ENCODE measurements around the gene PRR15L.
"Not testable (repeated sequence)": the region's sequence is repeated elsewhere in the genome, so short reads cannot be mapped to it uniquely, and the experiment has no call there.

PRR15L gene

DNA sequence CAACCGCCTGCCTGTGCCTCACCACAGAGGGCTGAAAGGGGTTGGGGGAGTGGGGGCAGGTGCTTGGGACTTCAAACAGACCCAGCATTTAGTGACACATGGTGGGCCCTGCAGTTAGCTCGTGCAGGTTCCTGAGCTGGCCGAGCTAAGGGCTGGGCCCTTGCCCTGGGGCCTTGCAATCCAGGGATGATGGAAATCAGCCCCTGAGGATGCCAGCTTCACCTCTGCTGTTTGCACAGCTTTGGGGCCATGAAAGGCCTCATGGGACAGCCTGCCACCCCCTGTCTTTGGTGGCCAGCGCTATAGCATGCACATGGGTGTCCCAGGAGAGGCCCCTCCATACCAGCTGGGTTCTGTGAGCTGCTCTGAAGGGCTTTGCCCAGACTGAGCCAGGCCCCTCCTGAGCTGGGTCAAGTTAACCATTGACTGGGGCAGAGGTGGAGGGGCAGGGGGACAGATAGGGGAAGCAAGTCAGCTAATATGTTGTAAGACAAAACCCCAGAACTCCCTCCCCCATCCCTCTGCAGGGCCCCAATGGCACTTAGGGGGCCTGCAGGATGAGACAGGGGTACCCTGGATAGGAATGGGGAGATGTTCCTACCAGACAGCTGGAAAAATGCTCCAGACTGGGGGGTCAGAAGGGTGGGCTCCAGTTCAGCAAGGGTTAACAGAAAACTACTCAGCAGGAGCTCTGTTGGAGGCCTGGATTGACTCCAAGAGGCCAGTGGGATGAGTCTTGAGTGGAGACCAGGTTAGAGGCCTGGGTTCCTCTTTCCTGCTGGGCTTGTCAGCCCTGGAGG is 692 bp downstream of the PRR15L start:
- no peak for DNase-seq

DNA sequence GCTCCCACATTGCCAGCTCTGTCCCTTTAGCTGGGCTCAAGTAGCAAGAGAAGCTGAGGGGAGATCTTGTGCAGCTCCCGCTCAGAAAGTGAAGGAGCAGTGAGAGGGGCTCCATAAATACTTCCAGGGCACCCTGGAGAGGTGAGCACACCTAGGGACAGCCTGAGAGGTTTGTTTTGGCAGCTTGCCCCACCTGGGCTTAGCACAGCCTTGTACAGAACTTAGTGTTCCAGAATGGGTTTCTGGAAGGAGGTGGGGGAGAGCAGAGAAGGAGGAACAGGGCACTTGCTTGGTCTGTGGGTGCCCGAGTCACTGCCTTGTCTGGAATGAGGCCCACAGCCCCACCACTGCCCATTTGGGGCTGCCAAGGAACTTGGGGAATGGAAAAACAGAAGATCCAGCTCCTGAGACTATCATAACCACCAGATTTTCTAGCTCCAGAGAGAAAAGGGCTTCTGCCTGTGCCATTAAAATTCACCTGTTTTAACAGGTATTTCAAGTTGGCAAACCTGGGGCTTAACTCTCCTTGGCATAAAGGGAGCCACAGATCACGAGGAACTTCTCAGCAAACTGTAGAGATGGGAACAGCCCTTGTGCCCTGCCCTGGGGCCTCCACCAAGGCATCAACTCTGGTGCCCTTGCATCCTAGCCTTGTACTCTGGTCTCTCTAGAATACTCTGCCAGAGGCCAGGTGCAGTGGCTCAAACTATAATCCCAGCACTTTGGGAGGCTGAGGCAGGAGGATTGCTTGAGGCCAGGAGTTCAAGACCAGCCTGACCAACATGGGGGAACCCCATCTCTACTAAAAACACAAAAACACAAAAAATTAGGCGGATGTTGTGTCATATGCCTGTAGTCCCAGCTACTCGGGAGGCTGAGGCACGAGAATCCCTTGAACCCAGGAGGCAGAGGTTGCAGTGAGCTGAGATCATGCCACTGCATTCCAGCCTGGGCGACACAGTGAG is 1.9 kb downstream of the PRR15L start:
- DNase-seq: no peak

DNA sequence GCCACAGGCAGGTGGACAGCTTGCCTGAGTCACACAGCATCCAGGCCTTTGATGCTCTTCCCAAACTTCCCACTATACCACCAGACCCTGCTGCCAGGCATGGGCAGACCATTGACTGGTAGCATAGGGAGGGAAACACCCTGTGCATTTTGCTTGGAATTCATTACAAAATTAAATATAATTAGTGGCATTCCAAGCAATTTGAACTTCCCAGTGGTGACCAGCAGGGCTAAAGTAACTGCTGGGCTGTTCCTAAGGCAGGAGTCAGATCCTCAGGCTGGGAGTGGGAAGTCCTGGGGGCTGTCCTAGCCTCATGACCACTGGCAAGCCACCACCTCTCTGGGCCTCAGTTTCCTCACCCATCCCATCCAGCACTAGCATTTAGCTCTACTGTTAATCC is 3.8 kb downstream of the PRR15L start:
- DNase-seq: no peak

DNA sequence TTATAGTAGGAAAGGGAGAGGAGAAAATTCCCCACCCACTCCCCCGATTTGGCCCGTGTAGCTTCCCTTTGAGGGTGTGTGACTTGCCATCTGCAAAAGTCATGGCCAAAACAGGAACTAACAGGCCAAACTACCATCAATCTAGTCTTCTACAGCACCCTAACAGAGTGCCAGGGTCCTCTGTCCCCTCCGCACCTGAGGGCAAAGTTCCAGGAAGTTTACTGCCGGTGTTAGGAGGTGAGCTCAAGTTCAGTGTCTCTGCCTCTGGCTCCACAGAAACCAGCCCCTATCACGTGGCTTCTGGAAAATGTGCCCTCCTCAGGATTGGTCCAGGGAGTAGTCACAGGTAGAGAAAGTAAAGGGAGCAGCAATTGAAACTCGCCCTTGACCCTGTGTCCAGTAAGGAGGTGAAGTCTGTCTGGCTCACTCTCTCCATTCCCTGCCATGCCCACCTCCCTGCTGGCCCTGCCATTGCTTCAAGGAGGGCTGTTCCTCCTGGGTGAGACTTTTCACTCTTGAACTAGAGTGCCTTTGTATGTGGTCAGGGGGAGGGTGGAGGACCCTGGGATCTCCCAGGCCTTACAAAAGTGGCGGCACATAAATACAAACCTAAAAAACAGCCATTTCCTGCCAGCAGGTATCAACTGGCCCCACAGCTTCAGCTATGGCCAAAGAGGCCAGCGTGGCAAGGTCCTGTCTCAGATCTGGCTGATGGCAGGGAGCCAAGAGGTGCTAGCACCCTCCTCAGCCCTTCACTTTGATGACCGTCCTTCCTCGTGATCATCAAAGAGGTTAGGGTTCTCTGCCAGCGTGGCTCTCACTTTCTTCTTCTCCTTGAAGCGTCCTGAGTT is 5.3 kb downstream of the PRR15L start:
- DNase-seq: no peak

DNA sequence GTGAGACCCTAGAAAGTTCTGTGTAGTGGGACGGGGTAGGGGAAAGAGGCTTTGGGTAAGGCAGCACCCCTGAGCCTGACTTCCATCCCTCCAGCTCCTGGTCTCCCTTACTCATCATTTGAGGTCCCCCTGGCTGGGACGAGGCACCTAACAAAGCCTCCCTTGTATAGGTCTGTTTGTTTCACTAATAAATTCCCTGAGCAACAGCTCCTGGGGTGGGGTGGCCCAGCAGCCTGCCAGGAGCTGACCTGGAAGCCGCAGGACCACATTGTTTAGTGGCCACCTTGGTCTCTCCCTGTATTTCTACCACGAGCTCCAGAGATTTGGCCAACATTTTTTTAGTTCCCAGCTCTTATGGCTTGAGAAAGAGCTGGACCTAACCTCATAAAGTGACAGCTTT is 7.2 kb downstream of the PRR15L start:
- no peak for DNase-seq

DNA sequence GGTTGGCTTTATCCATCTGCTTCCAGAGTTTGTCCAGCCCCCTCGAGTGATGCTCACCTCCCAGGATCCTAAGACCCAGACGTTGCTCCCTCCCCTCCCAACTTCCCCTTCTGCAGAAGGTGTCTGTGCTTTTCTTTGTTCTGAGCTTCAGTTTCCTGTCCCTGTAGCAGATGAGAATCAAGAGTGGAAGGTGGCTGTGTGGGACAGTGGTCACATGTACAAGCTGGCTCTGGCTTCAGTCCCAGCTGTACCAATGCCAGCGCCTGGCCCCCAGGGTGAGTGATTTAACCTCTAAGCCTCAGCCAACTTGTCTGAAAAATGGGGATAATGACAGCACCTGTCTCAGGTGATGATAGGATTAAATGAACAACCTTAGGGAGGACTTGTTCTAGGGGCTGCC is 7.7 kb downstream of the PRR15L start:
- DNase-seq: no peak

DNA sequence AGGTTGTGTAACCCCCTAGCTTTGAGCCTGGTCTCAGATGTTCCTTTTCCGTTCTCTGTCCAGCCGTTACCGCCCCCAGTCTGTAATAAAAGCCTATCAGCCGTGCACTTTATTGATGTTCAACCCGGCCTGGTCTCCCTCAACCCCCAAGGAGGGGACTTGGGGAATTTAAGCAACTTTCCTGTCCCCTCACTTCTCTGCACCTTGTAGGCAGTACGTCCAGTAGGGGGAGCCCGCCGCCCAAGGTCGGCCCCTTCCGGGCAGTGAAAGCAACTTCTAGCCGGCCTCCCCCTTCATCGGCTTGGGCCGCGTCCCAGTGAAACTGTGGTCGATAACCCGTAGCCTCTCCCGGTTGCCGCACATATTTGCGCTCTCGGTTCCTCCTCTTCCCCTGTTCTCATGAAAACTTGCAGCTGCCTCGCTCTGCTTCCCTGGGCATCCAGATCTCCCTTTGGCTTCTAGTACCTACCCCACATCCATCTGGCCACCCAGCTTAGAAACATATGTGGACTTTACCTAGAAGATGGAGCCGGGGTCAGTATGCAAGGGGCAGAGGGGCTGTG is 8.4 kb downstream of the PRR15L start:
- peak; percentile 88 for DNase-seq

DNA sequence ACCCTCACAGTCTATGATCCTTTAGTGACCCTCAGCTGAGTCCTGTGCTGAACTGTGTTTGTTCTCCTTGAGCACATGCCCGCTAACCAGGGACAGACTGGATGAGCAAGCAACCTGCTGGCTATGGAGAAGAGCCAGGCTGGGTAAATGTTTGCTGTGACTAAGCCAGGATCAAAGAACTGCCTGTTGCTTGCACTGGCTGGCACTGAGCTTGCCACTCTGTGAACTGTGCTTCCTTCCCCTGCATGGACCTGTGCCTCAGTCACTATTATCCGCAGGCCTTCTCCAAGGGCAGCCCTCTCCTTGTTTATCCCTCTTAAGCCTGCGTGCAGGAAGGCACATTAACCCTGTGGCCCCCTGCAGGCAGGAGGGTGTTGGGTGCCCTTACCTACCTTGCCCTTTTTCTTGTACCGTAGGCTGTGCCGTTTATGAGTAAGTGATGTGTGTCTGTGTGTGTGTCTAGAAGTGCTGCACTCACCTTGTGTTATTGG is 8.9 kb downstream of the PRR15L start:
- DNase-seq: no peak

DNA sequence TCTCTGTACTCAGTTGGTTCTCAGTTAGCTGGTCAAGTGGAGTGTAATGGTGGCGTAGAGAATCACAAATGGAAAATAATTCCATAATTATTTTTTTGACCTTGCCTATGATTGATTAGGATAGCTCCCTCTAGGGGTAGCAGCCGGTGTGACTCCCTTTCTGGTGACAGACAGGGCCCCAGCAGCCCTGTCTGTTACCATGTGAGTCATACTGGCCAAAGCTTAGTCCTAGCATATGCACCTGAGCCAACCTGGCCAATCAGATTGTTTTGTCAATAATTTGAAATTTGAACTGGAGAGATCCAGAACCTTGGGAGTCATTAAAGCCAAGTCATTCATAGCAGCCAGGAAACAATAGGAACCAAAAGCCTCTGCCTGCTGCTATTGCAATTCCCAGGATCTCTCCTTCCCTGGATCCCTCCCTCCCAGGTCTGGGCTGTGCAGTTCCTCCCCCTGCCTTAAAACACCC is 10.7 kb downstream of the PRR15L start:
- DNase-seq: peak; percentile 90

DNA sequence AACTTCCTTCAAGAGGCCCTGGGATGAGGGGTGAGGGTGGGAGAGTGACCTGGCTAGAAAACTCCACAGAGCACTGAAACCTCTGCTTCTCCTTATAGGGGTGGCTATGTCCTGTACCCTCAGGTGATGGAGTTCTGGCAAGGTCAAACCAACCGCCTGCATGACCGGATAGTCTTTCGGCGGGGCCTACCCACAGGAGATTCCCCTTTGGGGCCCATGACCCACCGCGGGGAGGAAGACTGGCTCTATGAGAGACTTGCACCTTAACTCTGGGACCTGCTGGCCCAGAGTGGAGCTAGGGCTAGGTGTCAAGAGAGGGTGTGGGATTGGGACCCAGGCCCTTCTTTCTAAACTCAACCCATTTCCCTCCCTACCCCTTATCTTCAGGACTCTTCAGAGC is 11.2 kb downstream of the PRR15L start:
- no peak for DNase-seq

DNA sequence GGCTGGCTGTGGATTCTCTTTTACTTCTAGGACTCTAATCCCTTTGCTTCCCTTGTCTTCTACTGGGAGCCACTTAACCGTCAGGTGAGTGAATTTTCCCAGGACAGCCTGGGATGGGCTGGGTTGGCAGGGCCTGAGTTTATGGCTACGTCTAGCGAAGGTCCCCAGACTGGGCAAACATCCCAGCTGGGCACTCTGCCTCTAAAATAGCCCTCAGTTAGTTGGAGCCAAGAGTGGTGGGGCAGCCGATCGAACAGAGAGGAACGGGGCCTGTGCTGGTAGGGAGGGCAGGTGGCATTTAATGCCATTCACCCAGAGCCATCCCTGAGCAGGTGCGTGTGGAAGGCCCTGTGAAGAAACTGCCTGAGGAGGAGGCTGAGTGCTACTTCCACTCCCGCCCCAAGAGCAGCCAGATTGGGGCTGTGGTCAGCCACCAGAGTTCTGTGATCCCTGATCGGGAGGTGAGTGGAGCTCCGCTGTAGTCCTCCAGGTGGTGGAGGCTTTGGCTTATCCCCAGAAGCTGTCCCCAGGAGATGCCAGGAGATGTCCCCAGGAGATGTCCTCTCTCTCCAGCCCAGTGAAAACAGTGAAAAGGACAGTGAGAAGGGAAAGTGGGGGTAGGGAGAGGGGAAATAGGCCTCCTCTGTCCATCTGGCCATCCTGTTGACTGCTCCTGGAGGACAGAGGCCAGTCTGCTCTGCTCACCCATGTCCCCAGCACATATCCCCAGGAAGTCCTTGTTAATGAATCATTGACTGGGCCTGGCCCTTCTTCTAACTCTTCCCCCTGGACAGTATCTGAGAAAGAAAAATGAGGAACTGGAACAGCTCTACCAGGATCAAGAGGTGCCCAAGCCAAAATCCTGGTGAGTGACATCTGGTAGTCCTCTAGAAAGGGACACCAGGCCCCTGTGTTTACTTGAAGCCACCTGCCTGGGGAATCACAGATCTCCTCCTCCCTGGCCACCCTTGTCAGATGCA is 11.9 kb downstream of the PRR15L start:
- DNase-seq: no peak

DNA sequence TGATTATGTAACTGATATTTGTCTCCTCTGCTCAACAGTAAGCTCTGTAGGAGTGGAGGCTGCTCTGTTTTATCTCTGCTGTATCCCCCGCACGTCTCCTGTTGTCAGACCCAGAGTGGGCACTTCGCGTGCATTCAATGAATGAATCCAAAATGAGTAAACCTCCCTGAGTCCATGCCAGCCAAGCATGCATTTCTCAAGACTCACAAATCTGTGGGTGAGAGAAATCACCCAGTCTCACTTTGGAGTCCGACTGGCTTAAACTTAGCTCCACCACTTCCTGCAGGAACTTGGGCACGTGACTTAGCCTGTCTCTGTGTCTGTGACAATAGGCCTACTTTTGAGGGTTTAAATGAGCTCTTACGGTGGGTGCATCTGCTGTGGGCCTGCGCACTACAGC is 12.6 kb downstream of the PRR15L start:
- DNase-seq: no peak

DNA sequence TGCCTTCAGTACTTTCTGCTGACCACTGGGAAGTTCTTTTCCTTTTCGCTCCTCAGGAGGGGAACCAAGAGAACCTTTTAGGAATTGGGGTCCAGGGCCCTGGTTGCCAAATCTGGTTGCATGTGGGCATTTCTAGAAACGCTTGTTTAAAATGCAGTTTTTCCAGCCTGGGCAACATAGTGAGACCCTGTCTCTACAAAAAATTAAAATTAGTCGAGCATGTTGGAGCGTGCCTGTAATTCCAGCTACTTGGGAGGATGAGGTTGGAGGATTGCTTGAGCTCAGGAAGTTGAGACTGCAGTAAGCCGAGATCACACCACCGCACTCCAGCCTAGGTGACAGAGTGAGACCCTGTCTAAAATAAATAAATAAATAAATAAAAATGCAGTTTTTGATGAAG is 15.1 kb downstream of the PRR15L start:
- no peak for DNase-seq

DNA sequence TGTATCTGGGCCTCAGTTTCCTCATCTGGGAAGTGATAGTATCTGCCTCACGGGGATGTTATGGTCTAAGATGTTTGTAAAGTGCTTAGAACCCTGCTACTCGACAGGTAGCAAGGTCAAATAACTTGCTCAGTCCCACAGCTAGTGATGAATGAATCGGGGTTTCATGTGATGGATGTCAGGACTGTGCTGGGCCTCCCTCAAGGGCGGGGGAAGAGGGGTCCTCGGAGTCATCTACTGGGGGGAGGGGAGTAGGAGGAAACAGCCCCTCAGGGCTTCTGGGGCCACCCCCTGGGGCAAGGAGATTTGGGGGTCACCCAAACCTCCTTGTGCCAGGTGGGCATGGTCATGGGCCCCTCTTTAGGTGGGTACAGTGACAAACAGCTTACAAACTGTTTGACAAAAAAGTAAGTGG is 15.6 kb downstream of the PRR15L start:
- DNase-seq: peak; percentile 25

DNA sequence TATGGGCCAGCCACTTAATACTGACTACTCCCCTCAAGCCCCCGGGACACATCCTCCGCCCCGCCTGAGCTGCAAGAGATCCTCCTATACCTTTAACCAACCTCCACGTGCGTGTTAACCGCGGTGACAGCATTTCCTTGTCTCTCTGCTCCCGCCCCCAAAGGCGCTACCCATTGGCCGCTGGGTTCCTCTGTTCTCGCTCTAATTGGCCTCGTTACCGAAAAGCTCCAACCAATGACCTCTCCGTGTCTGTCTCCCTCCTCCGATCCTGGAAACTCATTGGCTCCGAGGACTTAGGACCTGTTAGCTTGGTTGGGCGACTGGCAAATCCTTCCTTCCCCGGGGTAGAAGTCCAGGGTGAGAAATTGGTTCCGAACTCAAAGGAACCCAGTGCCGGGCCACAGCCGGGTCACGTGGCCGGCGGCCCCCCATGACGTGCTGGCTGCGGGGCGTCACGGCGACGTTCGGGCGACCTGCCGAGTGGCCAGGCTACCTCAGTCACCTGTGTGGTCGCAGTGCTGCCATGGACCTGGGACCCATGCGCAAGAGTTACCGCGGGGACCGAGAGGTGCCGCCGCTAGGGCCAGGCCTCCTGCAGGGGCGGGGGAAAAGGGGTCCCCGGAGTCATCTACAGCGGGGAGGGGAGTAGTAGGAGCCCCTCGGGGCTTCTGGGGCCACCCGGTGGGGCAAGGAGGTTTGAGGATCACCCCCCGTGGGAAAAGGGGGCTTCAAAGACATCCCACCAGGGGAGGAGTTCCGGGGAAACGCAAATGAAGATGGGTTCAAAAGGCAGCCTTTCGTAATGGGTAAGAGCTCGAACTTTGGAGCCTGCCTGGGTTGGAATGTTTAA is 16.2 kb downstream of the PRR15L start, which contains the start of gene PNPO:
TSS of gene PNPO (plus strand) at position 326 of the 850 bp plus-strand sequence. CDS start at position 431, 105 bp downstream.
- peak; percentile 97 for DNase-seq

DNA sequence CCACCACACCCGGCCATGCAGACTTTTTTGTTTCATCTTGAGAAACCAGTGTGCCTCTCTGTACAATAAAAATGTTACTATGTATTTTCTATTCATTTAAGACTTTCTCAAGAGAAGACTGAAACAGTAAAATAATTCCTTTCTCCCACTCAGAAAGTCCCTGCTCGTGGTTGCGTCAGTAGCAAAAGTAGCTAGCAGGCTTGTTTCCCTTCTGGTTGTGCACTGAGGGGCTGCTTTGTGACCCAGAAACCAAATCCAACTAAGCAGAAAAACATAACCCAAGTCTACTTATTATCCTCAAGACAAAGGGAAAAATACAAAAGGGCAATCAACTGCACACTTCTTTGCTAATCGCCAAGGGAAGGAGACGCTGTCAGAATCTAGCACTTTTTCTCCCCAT is 19.7 kb downstream of the PRR15L start:
- peak; percentile 17 for DNase-seq

DNA sequence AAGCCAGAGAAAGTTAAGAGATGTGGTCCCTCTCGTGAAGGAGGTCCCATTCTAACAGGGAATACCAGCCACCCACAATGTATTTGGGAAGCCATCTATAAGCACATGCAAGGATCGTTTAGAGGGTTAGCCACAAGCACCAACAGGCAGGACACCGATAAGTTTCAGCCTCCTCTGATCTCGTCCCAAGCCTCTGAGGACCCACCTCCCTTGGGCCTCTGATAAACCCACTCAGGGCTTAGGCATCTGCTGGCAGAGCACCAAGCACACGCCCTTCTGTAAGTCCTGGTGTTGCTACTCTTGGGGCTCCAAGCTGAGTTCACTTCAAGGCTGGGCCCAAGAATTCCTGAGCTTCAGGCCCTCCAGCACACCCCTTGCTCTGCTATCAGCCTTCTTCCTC is 21.7 kb downstream of the PRR15L start:
- DNase-seq: no peak

DNA sequence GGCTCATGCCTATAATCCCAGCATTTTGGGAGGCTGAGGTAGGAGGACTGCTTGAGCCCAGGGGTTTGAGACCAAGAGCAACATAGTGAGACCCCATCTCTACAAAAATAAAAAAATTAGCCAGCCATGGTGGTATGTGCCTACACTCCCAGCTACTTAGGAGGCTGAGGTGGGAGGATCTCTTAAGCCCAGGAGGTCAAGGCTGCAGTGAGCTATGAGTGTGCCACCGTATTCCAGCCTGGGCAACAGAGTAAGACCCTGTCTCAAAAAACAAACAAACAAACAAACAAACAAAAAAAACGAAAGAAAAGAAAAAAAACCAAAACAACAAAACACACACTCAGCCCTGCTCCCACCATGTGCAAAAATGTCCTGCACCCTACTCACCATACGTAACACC is 22.2 kb downstream of the PRR15L start:
- DNase-seq: not testable (repeated sequence)

DNA sequence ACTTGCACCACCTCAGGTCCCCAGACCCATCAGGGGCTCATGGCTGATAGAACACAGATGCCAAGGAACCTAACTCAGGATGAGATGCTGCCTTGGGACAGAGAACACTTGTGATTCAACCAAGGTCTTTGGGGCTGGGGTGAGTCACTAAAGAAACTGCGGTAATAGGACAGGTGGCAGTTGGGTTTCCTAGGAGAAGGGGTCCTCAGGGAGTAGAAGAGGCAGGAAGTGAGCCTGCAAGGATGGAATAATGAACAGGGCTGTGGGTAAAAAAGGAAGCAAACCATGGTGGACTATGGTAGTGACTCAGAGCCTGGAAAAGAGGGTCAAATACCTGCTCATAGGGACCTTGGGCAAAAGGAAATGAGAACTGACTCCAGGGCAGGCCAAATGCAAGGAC is 22.8 kb downstream of the PRR15L start:
- DNase-seq: no peak

DNA sequence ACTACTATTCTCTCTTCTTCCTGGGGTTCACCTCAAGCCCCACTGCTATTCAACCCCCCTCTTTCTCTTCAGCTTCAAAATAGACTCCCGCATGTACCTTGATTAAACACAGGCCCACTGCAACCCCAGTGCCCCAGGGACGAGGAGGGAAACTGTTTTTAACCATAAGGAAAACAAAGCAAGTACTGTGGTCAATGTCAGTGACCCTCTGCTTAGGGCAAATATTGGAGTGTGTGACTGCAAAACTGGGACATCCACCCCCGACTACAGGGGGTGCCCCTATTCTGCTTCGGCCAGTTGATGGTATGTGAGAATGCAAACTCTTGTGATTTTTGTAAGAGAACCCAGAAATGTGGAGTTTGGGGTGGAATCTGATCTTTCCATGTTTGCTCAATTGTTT is 25.8 kb downstream of the PRR15L start:
- DNase-seq: no peak

Measured in activated CD4-positive, alpha-beta T cell treated with anti-CD3 and anti-CD28 coated beads for 48 hours (primary cell).